ENCODE data around the gene SLC1A7. TPM values are rescaled to one million over a fixed set of nuclear protein-coding genes. Genes with fewer than 3 reads are reported as not detected.

The SLC1A7 gene
- total and polyA plus RNA-seq, 9 donors, result 0.20 to 0.52 (median 0.42) TPM; not detected in 1

GRCh38 chr1:53127546-53127945 is 14.9 kb downstream of the SLC1A7 start:
- Histone ChIP-seq H3K36me3 (ENCODE audit: control insufficient read depth, insufficient read depth, low read length) (no peaks in the 10 kb centered on the region), H3K4me1 (ENCODE audit: control insufficient read depth, insufficient read depth, low read length) (peaks cover 39% of the 10 kb centered on the region), H3K9me3 (replicated peaks; ENCODE audit: control insufficient read depth, low read depth, low read length) (no peaks in the 10 kb centered on the region), H3K27ac (ENCODE audit: low read length) (no peak overlapping the region), H3K27me3 (ENCODE audit: control insufficient read depth, insufficient read depth, low read length) (no peaks in the 10 kb centered on the region), H3K4me3 (ENCODE audit: low read length) (no peak overlapping the region)
- no peak for DNase-seq
- 80% methylated on average over 4 of the region's 5 CpGs for WGBS (ENCODE audit: insufficient coverage)

- H3K27ac ChIP-seq (ENCODE audit: low read length), result no peak overlapping the region
- no CpG with 5 or more reads among the region's 1 CpG for WGBS (ENCODE audit: insufficient coverage)
- H3K4me1 ChIP-seq (ENCODE audit: control insufficient read depth, insufficient read depth, low read length), result peaks cover 49% of the 10 kb centered on the region
- no peaks in the 10 kb centered on the region for H3K36me3 ChIP-seq (ENCODE audit: control insufficient read depth, insufficient read depth, low read length)
- no peak for DNase-seq
- H3K4me3 ChIP-seq (ENCODE audit: low read length), result no peak overlapping the region
- no peaks in the 10 kb centered on the region for H3K9me3 ChIP-seq (replicated peaks; ENCODE audit: control insufficient read depth, low read depth, low read length)
- no peaks in the 10 kb centered on the region for H3K27me3 ChIP-seq (ENCODE audit: control insufficient read depth, insufficient read depth, low read length)
These were observed 15.9 kb downstream of the SLC1A7 start for GRCh38 chr1:53126495-53126894.

- no peak overlapping the region for H3K27ac ChIP-seq (ENCODE audit: low read length)
- peaks cover 56% of the 10 kb centered on the region for H3K4me1 ChIP-seq (ENCODE audit: control insufficient read depth, insufficient read depth, low read length)
These were observed 16.6 kb downstream of the SLC1A7 start for GRCh38 chr1:53125623-53126360.

DNA sequence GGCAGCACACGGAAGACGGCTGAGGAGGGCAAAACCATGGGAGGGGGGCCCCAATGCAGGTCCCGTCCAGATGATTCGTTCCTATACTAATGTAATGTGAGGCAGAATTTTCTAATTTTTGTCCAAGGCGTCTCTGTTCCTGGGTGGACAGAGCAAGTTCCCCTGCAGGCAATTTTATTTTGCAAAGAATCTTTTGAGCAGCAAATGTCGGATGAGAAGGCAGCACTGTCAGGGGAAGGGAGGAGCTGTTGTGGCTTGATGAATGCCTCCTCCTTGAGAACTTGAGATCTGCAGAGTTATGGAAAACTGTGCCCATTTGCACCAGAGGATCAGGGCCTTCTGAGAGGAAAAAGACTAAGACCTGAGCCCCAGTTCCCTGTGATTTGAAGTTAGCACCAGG is 17.3 kb downstream of the SLC1A7 start:
- no peak for DNase-seq
- WGBS (ENCODE audit: insufficient coverage), result 66% methylated on average over 5 of the region's 6 CpGs
- H3K27me3 ChIP-seq (ENCODE audit: control insufficient read depth, insufficient read depth, low read length), result no peaks in the 10 kb centered on the region
- no peak overlapping the region for H3K27ac ChIP-seq (ENCODE audit: low read length)
- peaks cover 58% of the 10 kb centered on the region for H3K4me1 ChIP-seq (ENCODE audit: control insufficient read depth, insufficient read depth, low read length)
- no peak overlapping the region for H3K4me3 ChIP-seq (ENCODE audit: low read length)
- no peaks in the 10 kb centered on the region for H3K36me3 ChIP-seq (ENCODE audit: control insufficient read depth, insufficient read depth, low read length)
- no peaks in the 10 kb centered on the region for H3K9me3 ChIP-seq (replicated peaks; ENCODE audit: control insufficient read depth, low read depth, low read length)

More at GRCh38 chr1:53125623-53126360, 16.6 kb downstream of the SLC1A7 start:
- H3K27me3 ChIP-seq (ENCODE audit: control insufficient read depth, insufficient read depth, low read length), result no peaks in the 10 kb centered on the region
- no peaks in the 10 kb centered on the region for H3K36me3 ChIP-seq (ENCODE audit: control insufficient read depth, insufficient read depth, low read length)
- 66% methylated on average over 8 of the region's 10 CpGs for WGBS (ENCODE audit: insufficient coverage)
- no peak overlapping the region for H3K4me3 ChIP-seq (ENCODE audit: low read length)
- DNase-seq, result peak; percentile 41
- H3K9me3 ChIP-seq (replicated peaks; ENCODE audit: control insufficient read depth, low read depth, low read length), result no peaks in the 10 kb centered on the region

DNA sequence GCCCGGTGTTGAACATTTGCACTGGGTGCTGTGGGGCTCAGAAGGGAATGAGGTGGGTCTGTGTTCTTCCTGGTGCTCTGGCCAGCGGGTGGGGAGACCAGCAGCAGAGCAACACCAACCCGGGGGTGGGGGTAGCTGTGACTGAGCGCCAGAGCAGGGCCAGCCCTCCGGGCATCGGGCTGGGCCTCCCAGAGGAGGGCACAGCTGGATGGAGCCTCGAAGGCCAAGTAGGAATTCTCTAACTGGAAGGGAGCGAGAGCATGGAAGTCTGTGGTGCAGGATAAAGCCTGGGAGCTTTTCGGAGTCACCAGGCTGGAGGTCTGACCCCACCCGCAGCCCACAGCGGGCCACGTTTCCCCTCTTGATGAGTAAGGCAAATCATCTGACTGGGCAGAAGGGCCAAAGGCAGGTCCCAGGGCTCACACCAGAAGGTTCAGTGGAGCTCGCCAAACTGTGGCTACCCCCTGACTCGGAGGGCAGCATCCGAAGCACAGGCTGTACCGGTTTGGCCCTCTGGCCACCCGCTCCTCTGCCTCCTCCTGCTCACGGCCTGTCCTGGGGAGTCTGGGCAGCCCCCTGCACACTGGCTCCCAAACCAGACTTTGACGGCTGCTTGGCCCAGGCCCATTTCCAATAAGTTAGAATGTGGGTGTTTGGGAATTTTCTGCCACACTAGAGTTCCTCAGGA is 18.8 kb downstream of the SLC1A7 start:
- Histone ChIP-seq H3K27ac (ENCODE audit: low read length) (peak overlapping the region; percentile 69), H3K9me3 (replicated peaks; ENCODE audit: control insufficient read depth, low read depth, low read length) (no peaks in the 10 kb centered on the region), H3K36me3 (ENCODE audit: control insufficient read depth, insufficient read depth, low read length) (no peaks in the 10 kb centered on the region), H3K27me3 (ENCODE audit: control insufficient read depth, insufficient read depth, low read length) (no peaks in the 10 kb centered on the region), H3K4me3 (ENCODE audit: low read length) (no peak overlapping the region), H3K4me1 (ENCODE audit: control insufficient read depth, insufficient read depth, low read length) (peaks cover 56% of the 10 kb centered on the region)
- 36% methylated on average over 15 of the region's 19 CpGs for WGBS (ENCODE audit: insufficient coverage)
- DNase-seq, result peak; percentile 45

- Histone ChIP-seq H3K27ac (ENCODE audit: low read length) (peak overlapping the region; percentile 69), H3K4me1 (ENCODE audit: control insufficient read depth, insufficient read depth, low read length) (peaks cover 56% of the 10 kb centered on the region), H3K9me3 (replicated peaks; ENCODE audit: control insufficient read depth, low read depth, low read length) (no peaks in the 10 kb centered on the region), H3K4me3 (ENCODE audit: low read length) (no peak overlapping the region), H3K36me3 (ENCODE audit: control insufficient read depth, insufficient read depth, low read length) (no peaks in the 10 kb centered on the region), H3K27me3 (ENCODE audit: control insufficient read depth, insufficient read depth, low read length) (no peaks in the 10 kb centered on the region)
- peak; percentile 47 for DNase-seq
- WGBS (ENCODE audit: insufficient coverage), result 52% methylated on average over 3 of the region's 7 CpGs
These were observed 19.5 kb downstream of the SLC1A7 start for GRCh38 chr1:53122961-53123413.

- H3K4me1 ChIP-seq (ENCODE audit: control insufficient read depth, insufficient read depth, low read length), result peaks cover 53% of the 10 kb centered on the region
- WGBS (ENCODE audit: insufficient coverage), result 54% methylated on average over 9 of the region's 10 CpGs
- no peak overlapping the region for H3K4me3 ChIP-seq (ENCODE audit: low read length)
- H3K9me3 ChIP-seq (replicated peaks; ENCODE audit: control insufficient read depth, low read depth, low read length), result no peaks in the 10 kb centered on the region
- peak overlapping the region; percentile 69 for H3K27ac ChIP-seq (ENCODE audit: low read length)
- H3K27me3 ChIP-seq (ENCODE audit: control insufficient read depth, insufficient read depth, low read length), result no peaks in the 10 kb centered on the region
- DNase-seq, result peak; percentile 65
- H3K36me3 ChIP-seq (ENCODE audit: control insufficient read depth, insufficient read depth, low read length), result no peaks in the 10 kb centered on the region
These were observed 20.1 kb downstream of the SLC1A7 start for GRCh38 chr1:53122201-53122885.

GRCh38 chr1:53121319-53122172 is 20.9 kb downstream of the SLC1A7 start:
- DNase-seq, result peak; percentile 96
- peak overlapping the region; percentile 69 for H3K27ac ChIP-seq (ENCODE audit: low read length)
- 16% methylated on average over 17 of the region's 18 CpGs for WGBS (ENCODE audit: insufficient coverage)

GRCh38 chr1:53120659-53121058 is 21.8 kb downstream of the SLC1A7 start:
- Histone ChIP-seq H3K36me3 (ENCODE audit: control insufficient read depth, insufficient read depth, low read length) (no peaks in the 10 kb centered on the region), H3K4me1 (ENCODE audit: control insufficient read depth, insufficient read depth, low read length) (peaks cover 54% of the 10 kb centered on the region), H3K27ac (ENCODE audit: low read length) (no peak overlapping the region), H3K4me3 (ENCODE audit: low read length) (no peak overlapping the region), H3K9me3 (replicated peaks; ENCODE audit: control insufficient read depth, low read depth, low read length) (no peaks in the 10 kb centered on the region), H3K27me3 (ENCODE audit: control insufficient read depth, insufficient read depth, low read length) (no peaks in the 10 kb centered on the region)
- DNase-seq, result no peak
- 63% methylated on average over 7 of the region's 12 CpGs for WGBS (ENCODE audit: insufficient coverage)

More at GRCh38 chr1:53121319-53122172, 20.9 kb downstream of the SLC1A7 start:
- Histone ChIP-seq H3K36me3 (ENCODE audit: control insufficient read depth, insufficient read depth, low read length) (no peaks in the 10 kb centered on the region), H3K4me1 (ENCODE audit: control insufficient read depth, insufficient read depth, low read length) (peaks cover 53% of the 10 kb centered on the region), H3K27me3 (ENCODE audit: control insufficient read depth, insufficient read depth, low read length) (no peaks in the 10 kb centered on the region), H3K9me3 (replicated peaks; ENCODE audit: control insufficient read depth, low read depth, low read length) (no peaks in the 10 kb centered on the region), H3K4me3 (ENCODE audit: low read length) (no peak overlapping the region)

All from muscle of leg (tissue), 11 donors.